GM18907 (cell line): ENCODE data around the gene PDZD11.
"Not testable (repeated sequence)": the region's sequence is repeated elsewhere in the genome, so short reads cannot be mapped to it uniquely, and the experiment has no call there.

ENCODE experiments used
- ATAC-seq: cut with Tn5 transposase; IDR thresholded peaks from one replicate; pipeline ENCODE4 v1.9.1; 2021; ENCODE audit warnings: mild to moderate bottlenecking, moderate library complexity; ENCODE audit not compliant: unreplicated experiment

Gene PDZD11

GRCh38 chrX:70289793-70290770, at the start of gene PDZD11, which contains the start of gene KIF4A:
TSS of gene PDZD11 (minus strand) at chrX:70289927. CDS start at chrX:70289341, 586 bp downstream.
TSS of gene KIF4A (plus strand) at chrX:70290104. CDS start at chrX:70290459, 355 bp downstream.
- ATAC-seq: peak; percentile 94

- ATAC-seq: no peak
Measured at GRCh38 chrX:70338290-70338689, 48.6 kb upstream of the PDZD11 start.

GRCh38 chrX:70336767-70337166, 47.0 kb upstream of the PDZD11 start:
- peak; percentile 100 for ATAC-seq

GRCh38 chrX:70332600-70332999, 42.9 kb upstream of the PDZD11 start:
- ATAC-seq: no peak

- ATAC-seq: no peak
Measured at GRCh38 chrX:70331161-70331560, 41.4 kb upstream of the PDZD11 start.

GRCh38 chrX:70324326-70324725, 34.6 kb upstream of the PDZD11 start:
- ATAC-seq: no peak

GRCh38 chrX:70323628-70324027, 33.9 kb upstream of the PDZD11 start:
- not testable (repeated sequence) for ATAC-seq

GRCh38 chrX:70322784-70323183, 33.1 kb upstream of the PDZD11 start:
- no peak for ATAC-seq

GRCh38 chrX:70313503-70313902, 23.8 kb upstream of the PDZD11 start:
- ATAC-seq: no peak

GRCh38 chrX:70301716-70302115, 12.0 kb upstream of the PDZD11 start:
- ATAC-seq: no peak

- ATAC-seq: no peak
Measured at GRCh38 chrX:70293621-70294020, 3.9 kb upstream of the PDZD11 start.

- ATAC-seq: no peak
Measured at GRCh38 chrX:70292788-70293187, 3.1 kb upstream of the PDZD11 start.

GRCh38 chrX:70289168-70289792, 447 bp downstream of the PDZD11 start:
- no peak for ATAC-seq

GRCh38 chrX:70281951-70282350, 7.8 kb downstream of the PDZD11 start, which contains the start of gene RAB41:
TSS of gene RAB41 (plus strand) at chrX:70282172. CDS start at chrX:70282218, 46 bp downstream.
- no peak for ATAC-seq

- ATAC-seq: no peak
Measured at GRCh38 chrX:70280573-70280972, 9.2 kb downstream of the PDZD11 start.

GRCh38 chrX:70279081-70279480, 10.6 kb downstream of the PDZD11 start:
- no peak for ATAC-seq

- ATAC-seq: not testable (repeated sequence)
Measured at GRCh38 chrX:70274029-70274428, 15.7 kb downstream of the PDZD11 start.

- ATAC-seq: no peak
Measured at GRCh38 chrX:70268034-70268433, 21.7 kb downstream of the PDZD11 start, which contains the start of gene ARR3. TSS of gene ARR3 (plus strand) at chrX:70268334. CDS start at chrX:70269386, 1,052 bp downstream.

- ATAC-seq: no peak
Measured at GRCh38 chrX:70264784-70265183, 24.9 kb downstream of the PDZD11 start.

- peak; percentile 65 for ATAC-seq
Measured at GRCh38 chrX:70262952-70263567, 26.7 kb downstream of the PDZD11 start.

GRCh38 chrX:70260104-70260503, 29.6 kb downstream of the PDZD11 start, which contains the start of gene P2RY4:
TSS of gene P2RY4 (minus strand) at chrX:70260204. CDS start at chrX:70259624, 580 bp downstream.
- no peak for ATAC-seq
